Measurements from ENCODE around the gene MMP25. TPM values are rescaled to one million over a fixed set of nuclear protein-coding genes. Genes with fewer than 3 reads are reported as not detected.

The MMP25 gene
- total and polyA plus RNA-seq, 9 of the 15 experiments (the other 6 are each of a cell fraction or from before 2014, with no cell fraction given): 0.03 to 0.04 TPM; not detected in 7

DNA sequence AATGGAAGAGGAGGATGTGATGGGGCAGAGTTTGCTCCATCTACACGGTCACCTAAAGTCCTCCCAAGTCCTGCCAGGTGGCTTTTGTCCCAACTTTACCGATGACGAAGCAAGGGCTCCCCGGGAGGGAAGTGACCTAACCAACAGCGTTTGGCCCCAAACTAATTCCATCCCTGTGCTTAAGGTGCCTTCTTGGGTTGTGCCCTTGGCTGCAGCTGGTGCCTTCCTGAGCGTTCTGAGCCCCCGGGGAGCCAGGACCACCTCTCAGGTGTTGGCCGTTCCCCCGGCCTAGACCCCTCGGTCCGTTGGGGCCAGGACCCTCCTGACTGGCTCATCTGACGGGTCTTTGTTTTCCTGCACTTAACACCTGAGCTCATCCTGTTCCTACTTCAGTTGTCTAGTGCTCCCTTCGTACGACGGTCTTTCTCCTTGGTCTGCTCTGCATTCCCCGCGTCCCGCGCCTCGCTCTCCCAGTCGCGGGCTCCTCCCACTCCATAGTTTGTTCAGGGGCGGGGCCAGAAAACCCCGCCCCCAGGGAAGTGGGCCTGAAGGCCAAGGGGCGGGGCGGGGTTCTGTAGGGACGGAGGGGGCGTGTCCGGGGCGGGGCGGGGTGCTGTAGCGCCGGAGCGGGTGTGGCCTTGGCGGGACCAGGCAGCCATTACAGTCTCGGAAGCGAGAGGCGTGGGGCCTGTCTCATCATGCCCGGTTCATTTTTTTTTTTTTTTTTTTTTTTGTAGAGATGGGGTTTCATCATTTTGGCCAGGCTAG, 53.6 kb downstream of the MMP25 start (continued):
- TF ChIP-seq TCF7L2 (IDR thresholded peaks at IDR 0.05; ENCODE audit: low read depth, low read length) (no peak), ZNF239 (CRISPR knock-in tag; IDR thresholded peaks at IDR 0.05) (no peak), DACH1 (IDR thresholded peaks at IDR 0.05; ENCODE audit: partially characterized antibody) (no peak), NCOR1 (IDR thresholded peaks at IDR 0.05) (no peak), ZNF184 (CRISPR knock-in tag; IDR thresholded peaks at IDR 0.05) (no peak), ZFX (CRISPR knock-in tag; IDR thresholded peaks at IDR 0.05) (peak; percentile 43; the same call in 1 of the 2 replicates), CBX1 (IDR thresholded peaks at IDR 0.05; ENCODE audit: low read depth) (0 out of 2 replicates have a peak, but pooled peaks have one; percentile 28), RBM22 (IDR thresholded peaks at IDR 0.05; ENCODE audit: low read depth, low read length, poor library complexity, severe bottlenecking) (no peak), ZBTB8A (IDR thresholded peaks at IDR 0.05; ENCODE audit: partially characterized antibody) (no peak), HNRNPH1 (optimal IDR thresholded peaks at IDR 0.05; ENCODE audit: low read depth, low read length) (no peak), ZSCAN29 (IDR thresholded peaks at IDR 0.05) (no peak), NFRKB (IDR thresholded peaks at IDR 0.05; ENCODE audit: low read depth) (no peak), NR2F6 (CRISPR knock-in tag; IDR thresholded peaks at IDR 0.05) (no peak), STAT5A (IDR thresholded peaks at IDR 0.05; ENCODE audit: borderline replicate concordance, low read length) (no peak), ZNF24 (IDR thresholded peaks at IDR 0.05) (no peak), KAT8 (IDR thresholded peaks at IDR 0.05; ENCODE audit: low read depth) (no peak), MEIS2 (IDR thresholded peaks at IDR 0.05; ENCODE audit: partially characterized antibody) (no peak)
- TF ChIP-seq, protein P1, sequence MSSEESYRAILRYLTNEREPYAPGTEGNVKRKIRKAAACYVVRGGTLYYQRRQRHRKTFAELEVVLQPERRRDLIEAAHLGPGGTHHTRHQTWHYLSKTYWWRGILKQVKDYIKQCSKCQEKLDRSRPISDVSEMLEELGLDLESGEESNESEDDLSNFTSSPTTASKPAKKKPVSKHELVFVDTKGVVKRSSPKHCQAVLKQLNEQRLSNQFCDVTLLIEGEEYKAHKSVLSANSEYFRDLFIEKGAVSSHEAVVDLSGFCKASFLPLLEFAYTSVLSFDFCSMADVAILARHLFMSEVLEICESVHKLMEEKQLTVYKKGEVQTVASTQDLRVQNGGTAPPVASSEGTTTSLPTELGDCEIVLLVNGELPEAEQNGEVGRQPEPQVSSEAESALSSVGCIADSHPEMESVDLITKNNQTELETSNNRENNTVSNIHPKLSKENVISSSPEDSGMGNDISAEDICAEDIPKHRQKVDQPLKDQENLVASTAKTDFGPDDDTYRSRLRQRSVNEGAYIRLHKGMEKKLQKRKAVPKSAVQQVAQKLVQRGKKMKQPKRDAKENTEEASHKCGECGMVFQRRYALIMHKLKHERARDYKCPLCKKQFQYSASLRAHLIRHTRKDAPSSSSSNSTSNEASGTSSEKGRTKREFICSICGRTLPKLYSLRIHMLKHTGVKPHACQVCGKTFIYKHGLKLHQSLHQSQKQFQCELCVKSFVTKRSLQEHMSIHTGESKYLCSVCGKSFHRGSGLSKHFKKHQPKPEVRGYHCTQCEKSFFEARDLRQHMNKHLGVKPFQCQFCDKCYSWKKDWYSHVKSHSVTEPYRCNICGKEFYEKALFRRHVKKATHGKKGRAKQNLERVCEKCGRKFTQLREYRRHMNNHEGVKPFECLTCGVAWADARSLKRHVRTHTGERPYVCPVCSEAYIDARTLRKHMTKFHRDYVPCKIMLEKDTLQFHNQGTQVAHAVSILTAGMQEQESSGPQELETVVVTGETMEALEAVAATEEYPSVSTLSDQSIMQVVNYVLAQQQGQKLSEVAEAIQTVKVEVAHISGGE (CRISPR knock-in tag; IDR thresholded peaks at IDR 0.05): no peak
- TF ChIP-seq, protein P2, sequence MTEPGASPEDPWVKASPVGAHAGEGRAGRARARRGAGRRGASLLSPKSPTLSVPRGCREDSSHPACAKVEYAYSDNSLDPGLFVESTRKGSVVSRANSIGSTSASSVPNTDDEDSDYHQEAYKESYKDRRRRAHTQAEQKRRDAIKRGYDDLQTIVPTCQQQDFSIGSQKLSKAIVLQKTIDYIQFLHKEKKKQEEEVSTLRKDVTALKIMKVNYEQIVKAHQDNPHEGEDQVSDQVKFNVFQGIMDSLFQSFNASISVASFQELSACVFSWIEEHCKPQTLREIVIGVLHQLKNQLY (CRISPR knock-in tag; conservative IDR thresholded peaks at IDR 0.05): no peak
- TF ChIP-seq, protein P3, sequence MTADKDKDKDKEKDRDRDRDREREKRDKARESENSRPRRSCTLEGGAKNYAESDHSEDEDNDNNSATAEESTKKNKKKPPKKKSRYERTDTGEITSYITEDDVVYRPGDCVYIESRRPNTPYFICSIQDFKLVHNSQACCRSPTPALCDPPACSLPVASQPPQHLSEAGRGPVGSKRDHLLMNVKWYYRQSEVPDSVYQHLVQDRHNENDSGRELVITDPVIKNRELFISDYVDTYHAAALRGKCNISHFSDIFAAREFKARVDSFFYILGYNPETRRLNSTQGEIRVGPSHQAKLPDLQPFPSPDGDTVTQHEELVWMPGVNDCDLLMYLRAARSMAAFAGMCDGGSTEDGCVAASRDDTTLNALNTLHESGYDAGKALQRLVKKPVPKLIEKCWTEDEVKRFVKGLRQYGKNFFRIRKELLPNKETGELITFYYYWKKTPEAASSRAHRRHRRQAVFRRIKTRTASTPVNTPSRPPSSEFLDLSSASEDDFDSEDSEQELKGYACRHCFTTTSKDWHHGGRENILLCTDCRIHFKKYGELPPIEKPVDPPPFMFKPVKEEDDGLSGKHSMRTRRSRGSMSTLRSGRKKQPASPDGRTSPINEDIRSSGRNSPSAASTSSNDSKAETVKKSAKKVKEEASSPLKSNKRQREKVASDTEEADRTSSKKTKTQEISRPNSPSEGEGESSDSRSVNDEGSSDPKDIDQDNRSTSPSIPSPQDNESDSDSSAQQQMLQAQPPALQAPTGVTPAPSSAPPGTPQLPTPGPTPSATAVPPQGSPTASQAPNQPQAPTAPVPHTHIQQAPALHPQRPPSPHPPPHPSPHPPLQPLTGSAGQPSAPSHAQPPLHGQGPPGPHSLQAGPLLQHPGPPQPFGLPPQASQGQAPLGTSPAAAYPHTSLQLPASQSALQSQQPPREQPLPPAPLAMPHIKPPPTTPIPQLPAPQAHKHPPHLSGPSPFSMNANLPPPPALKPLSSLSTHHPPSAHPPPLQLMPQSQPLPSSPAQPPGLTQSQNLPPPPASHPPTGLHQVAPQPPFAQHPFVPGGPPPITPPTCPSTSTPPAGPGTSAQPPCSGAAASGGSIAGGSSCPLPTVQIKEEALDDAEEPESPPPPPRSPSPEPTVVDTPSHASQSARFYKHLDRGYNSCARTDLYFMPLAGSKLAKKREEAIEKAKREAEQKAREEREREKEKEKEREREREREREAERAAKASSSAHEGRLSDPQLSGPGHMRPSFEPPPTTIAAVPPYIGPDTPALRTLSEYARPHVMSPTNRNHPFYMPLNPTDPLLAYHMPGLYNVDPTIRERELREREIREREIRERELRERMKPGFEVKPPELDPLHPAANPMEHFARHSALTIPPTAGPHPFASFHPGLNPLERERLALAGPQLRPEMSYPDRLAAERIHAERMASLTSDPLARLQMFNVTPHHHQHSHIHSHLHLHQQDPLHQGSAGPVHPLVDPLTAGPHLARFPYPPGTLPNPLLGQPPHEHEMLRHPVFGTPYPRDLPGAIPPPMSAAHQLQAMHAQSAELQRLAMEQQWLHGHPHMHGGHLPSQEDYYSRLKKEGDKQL (CRISPR knock-in tag; IDR thresholded peaks at IDR 0.05; ENCODE audit: borderline replicate concordance): no peak

Data from K562 (cell line).